K562 (cell line): ENCODE measurements around the gene AGK. TPM values are rescaled to one million over a fixed set of nuclear protein-coding genes. Genes with fewer than 3 reads are reported as not detected.
A peak's percentile ranks its signal among the peaks of the same experiment; 100 is the strongest.

Experiments used
- BHLHE40 ChIP-seq: IDR thresholded peaks from 2 replicates; pipeline ENCODE4 v1.6.1; 2011; ENCODE audit warnings: low read length, improper control_type of control experiment
- BRD4 ChIP-seq: fragments of 200-600 bp; sonication (generic); IDR thresholded peaks from 2 replicates; pipeline ENCODE4 v1.6.1; 2017; ENCODE audit warnings: inconsistent platforms
- ESRRA ChIP-seq: fragments of 450-650 bp; IDR thresholded peaks from 2 replicates; pipeline ENCODE4 v1.6.1; 2014; ENCODE audit warnings: low read depth, mild to moderate bottlenecking, moderate library complexity, borderline replicate concordance
- ESRRB ChIP-seq: fragments of 250-450 bp; sonication (Bioruptor Pico); IDR thresholded peaks from 2 replicates; pipeline ENCODE4 v1.5.0; 2020; ENCODE audit warnings: mild to moderate bottlenecking, moderate library complexity, borderline replicate concordance
- EZH2 ChIP-seq: IDR thresholded peaks from 2 replicates; pipeline ENCODE4 v1.6.1; 2012; ENCODE audit warnings: low read depth, mild to moderate bottlenecking, inconsistent platforms, low read length, borderline replicate concordance
- GTF2F1 ChIP-seq: IDR thresholded peaks from 2 replicates; pipeline ENCODE4 v1.6.1; 2011; ENCODE audit warnings: low read depth, low read length, improper control_type of control experiment
- JUNB ChIP-seq: fragments of 450-650 bp; formaldehyde crosslinking; conservative IDR thresholded peaks from 2 replicates; pipeline ENCODE4 v1.4.0; 2020; ENCODE audit warnings: mild to moderate bottlenecking
- NR2F6 ChIP-seq: fragments of 450-650 bp; formaldehyde crosslinking; IDR thresholded peaks from 2 replicates; pipeline ENCODE4 v1.4.0; 2020; ENCODE audit warnings: mild to moderate bottlenecking
- NUFIP1 ChIP-seq: fragments of 450-650 bp; IDR thresholded peaks from 2 replicates; pipeline ENCODE4 v1.6.1; 2018; ENCODE audit not compliant: partially characterized antibody
- PCBP1 ChIP-seq: fragments of 200-400 bp; formaldehyde crosslinking; IDR thresholded peaks from 2 replicates; pipeline ENCODE4 v1.6.1; 2018; ENCODE audit warnings: mild to moderate bottlenecking, low read depth, low read length; ENCODE audit not compliant: poor library complexity, severe bottlenecking
- RBM25 ChIP-seq: fragments of 200-400 bp; formaldehyde crosslinking; IDR thresholded peaks from 2 replicates; pipeline ENCODE4 v1.6.1; 2018; ENCODE audit warnings: low read length, low read depth, moderate library complexity; ENCODE audit not compliant: severe bottlenecking
- RFX1 ChIP-seq: fragments of 450-650 bp; IDR thresholded peaks from 2 replicates; pipeline ENCODE4 v1.6.1; 2016; ENCODE audit warnings: mild to moderate bottlenecking, moderate library complexity
- RNF2 ChIP-seq: sonication (generic); IDR thresholded peaks from 2 replicates; pipeline ENCODE4 v1.6.1; 2016
- SAP30 ChIP-seq: fragments of 200-600 bp; sonication (generic); IDR thresholded peaks from 2 replicates; pipeline ENCODE4 v1.6.1; 2012; ENCODE audit warnings: borderline replicate concordance, low read depth, mild to moderate bottlenecking, moderate library complexity, low read length, control low read depth, inconsistent platforms; ENCODE audit not compliant: insufficient read depth, poor library complexity, severe bottlenecking
- SREBF1 ChIP-seq: fragments of 150-350 bp; IDR thresholded peaks from 2 replicates; pipeline ENCODE4 v1.6.1; 2014; ENCODE audit warnings: antibody characterized with exemption, low read depth, low read length, borderline replicate concordance
- STAT5A ChIP-seq: IDR thresholded peaks from 2 replicates; pipeline ENCODE4 v1.6.1; 2012; ENCODE audit warnings: low read length, inconsistent platforms, borderline replicate concordance
- ZNF311 ChIP-seq: fragments of 250-450 bp; sonication (Bioruptor Pico); IDR thresholded peaks from 2 replicates; pipeline ENCODE4 v1.4.0; 2020; ENCODE audit warnings: mild to moderate bottlenecking, moderate library complexity
- ZNF347 ChIP-seq: fragments of 450-650 bp; formaldehyde crosslinking; IDR thresholded peaks from 2 replicates; pipeline ENCODE4 v1.4.0; 2020; ENCODE audit warnings: low read depth, mild to moderate bottlenecking, moderate library complexity
- ZNF76 ChIP-seq: fragments of 250-450 bp; sonication (Bioruptor Pico); IDR thresholded peaks from 2 replicates; pipeline ENCODE4 v1.4.0; 2020; ENCODE audit warnings: mild to moderate bottlenecking, moderate library complexity, borderline replicate concordance
- ZNF79 ChIP-seq: fragments of 250-450 bp; sonication (Bioruptor Pico); IDR thresholded peaks from 2 replicates; pipeline ENCODE4 v1.4.0; 2020; ENCODE audit warnings: low read depth, mild to moderate bottlenecking, moderate library complexity
- polyA plus RNA-seq, 8 experiments: library from polyadenylated mRNA; depleted of rRNA in 4 of 8; stranded (reverse) in 5 of 8; unstranded in 3 of 8; fragments of >200 nt; fragmentation: Nextera tagmentation in 2 of 8; fragmentation: Illumina TruSeq in 1 of 8; extraction: Ambion mirVana in 2 of 8; extraction: Trizol in 1 of 8; gene quantifications; 2 replicates each; pipeline versions ENCODE4 v1.2.1 to v1.2.3, GENCODE V29; 2011 to 2014; ENCODE audit warnings: inconsistent platforms in 1 of 8, missing spikeins in 1 of 8
- total RNA-seq, 7 experiments: library from RNA; depleted of rRNA in 6 of 7; stranded (reverse); fragments of >200 nt in 6 of 7; fragmentation: Illumina TruSeq in 2 of 7; extraction: Trizol in 2 of 7; gene quantifications; 2 replicates each; pipeline versions ENCODE4 v1.2.1 to v1.2.3, GENCODE V29; 2011 to 2021; ENCODE audit warnings: low replicate concordance in 1 of 7
- TF ChIP-seq, protein P1 (sequence below): fragments of 250-450 bp; sonication (Bioruptor Pico); IDR thresholded peaks from 2 replicates; pipeline ENCODE4 v1.8.0; 2022; ENCODE audit warnings: inconsistent platforms
- TF ChIP-seq, protein P2 (sequence below), 2 experiments: IDR thresholded peaks in 1 of 2; conservative IDR thresholded peaks in 1 of 2; 2 replicates each; pipeline ENCODE4 v1.6.1; 2016; ENCODE audit warnings: low read depth in 2 of 2, mild to moderate bottlenecking in 1 of 2, missing compliant biosample characterization in 1 of 2, missing genetic modification characterization in 1 of 2, moderate library complexity in 1 of 2
- TF ChIP-seq, protein P3 (sequence below): IDR thresholded peaks from 2 replicates; pipeline ENCODE4 v1.6.1; 2012; ENCODE audit warnings: low read depth, low read length, improper control_type of control experiment, borderline replicate concordance

The AGK gene
- total and polyA plus RNA-seq, 9 of the 15 experiments (the other 6 are each of a cell fraction or from before 2014, with no cell fraction given) = 50.7 to 128 (median 71.8) TPM

DNA sequence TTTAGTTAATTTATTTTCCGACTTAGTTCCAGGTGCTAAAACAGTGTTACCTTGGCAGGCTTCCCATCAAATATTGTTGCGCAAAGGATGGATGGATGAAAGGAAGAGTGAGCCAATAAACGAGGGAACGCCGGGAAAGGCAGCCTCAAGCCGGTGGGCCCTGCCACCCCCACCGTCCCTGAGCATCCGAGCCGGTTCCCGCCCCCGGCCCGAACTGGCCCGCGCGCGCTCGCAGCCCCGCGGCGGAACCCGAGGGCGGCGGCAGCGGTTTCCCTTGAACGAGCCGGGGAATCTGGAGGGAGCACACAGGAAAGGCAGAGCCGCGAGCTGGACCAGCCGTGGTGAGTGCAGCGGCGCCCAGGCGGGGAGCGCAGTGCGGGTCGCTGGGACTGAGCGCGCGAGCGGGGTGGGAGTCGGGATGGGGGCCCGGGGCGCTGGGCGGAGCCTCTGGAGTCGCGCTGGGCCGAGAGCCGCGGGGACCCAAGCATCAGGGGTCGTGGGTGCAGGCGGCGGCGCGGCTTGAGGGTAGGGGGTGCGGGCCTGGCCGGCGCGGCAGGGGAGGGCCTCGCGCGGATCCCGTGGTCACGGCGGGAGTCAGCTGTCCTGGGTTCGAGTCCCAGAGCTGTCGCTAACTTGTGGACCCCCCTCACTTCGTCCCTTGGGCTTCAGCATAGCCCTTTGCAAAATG lies at the start of gene AGK (continued):
- TF ChIP-seq RNF2 (peak; percentile 89), NUFIP1 (no peak), PCBP1 (no peak), SAP30 (peak; percentile 85), SREBF1 (no peak), ESRRB (CRISPR knock-in tag) (no peak), BRD4 (peak; percentile 88; the same call in 1 of the 2 replicates), ZNF79 (CRISPR knock-in tag) (no peak), ZNF311 (CRISPR knock-in tag) (no peak), BHLHE40 (no peak), NR2F6 (CRISPR knock-in tag) (no peak), EZH2 (no peak), JUNB (CRISPR knock-in tag) (no peak), ZNF347 (CRISPR knock-in tag) (no peak), STAT5A (no peak), ESRRA (peak; percentile 70), RFX1 (no peak), RBM25 (peak; percentile 83), ZNF76 (CRISPR knock-in tag) (peak; percentile 39; the same call in 1 of the 2 replicates), GTF2F1 (no peak)
- TF ChIP-seq, protein P1, sequence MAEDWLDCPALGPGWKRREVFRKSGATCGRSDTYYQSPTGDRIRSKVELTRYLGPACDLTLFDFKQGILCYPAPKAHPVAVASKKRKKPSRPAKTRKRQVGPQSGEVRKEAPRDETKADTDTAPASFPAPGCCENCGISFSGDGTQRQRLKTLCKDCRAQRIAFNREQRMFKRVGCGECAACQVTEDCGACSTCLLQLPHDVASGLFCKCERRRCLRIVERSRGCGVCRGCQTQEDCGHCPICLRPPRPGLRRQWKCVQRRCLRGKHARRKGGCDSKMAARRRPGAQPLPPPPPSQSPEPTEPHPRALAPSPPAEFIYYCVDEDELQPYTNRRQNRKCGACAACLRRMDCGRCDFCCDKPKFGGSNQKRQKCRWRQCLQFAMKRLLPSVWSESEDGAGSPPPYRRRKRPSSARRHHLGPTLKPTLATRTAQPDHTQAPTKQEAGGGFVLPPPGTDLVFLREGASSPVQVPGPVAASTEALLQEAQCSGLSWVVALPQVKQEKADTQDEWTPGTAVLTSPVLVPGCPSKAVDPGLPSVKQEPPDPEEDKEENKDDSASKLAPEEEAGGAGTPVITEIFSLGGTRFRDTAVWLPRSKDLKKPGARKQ (CRISPR knock-in tag) = no peak
- TF ChIP-seq, protein P2, sequence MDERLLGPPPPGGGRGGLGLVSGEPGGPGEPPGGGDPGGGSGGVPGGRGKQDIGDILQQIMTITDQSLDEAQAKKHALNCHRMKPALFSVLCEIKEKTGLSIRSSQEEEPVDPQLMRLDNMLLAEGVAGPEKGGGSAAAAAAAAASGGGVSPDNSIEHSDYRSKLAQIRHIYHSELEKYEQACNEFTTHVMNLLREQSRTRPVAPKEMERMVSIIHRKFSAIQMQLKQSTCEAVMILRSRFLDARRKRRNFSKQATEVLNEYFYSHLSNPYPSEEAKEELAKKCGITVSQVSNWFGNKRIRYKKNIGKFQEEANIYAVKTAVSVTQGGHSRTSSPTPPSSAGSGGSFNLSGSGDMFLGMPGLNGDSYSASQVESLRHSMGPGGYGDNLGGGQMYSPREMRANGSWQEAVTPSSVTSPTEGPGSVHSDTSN (CRISPR knock-in tag; IDR thresholded peaks at IDR 0.05; ENCODE audit: low read depth) = no peak
- TF ChIP-seq, protein P2 (tag; conservative IDR thresholded peaks at IDR 0.05; ENCODE audit: low read depth) = no peak
- TF ChIP-seq, protein P3, sequence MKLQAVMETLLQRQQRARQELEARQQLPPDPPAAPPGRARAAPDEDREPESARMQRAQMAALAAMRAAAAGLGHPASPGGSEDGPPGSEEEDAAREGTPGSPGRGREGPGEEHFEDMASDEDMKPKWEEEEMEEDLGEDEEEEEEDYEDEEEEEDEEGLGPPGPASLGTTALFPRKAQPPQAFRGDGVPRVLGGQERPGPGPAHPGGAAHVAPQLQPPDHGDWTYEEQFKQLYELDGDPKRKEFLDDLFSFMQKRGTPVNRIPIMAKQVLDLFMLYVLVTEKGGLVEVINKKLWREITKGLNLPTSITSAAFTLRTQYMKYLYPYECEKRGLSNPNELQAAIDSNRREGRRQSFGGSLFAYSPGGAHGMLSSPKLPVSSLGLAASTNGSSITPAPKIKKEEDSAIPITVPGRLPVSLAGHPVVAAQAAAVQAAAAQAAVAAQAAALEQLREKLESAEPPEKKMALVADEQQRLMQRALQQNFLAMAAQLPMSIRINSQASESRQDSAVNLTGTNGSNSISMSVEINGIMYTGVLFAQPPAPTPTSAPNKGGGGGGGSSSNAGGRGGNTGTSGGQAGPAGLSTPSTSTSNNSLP = no peak
